GM12872 (cell line): ENCODE measurements around the gene BRK1.

Experiments used
- CTCF ChIP-seq: IDR thresholded peaks from 3 replicates; pipeline ENCODE4 v1.5.1; 2011; ENCODE audit warnings: low read depth, mild to moderate bottlenecking, low read length, moderate library complexity; ENCODE audit not compliant: insufficient read depth

The BRK1 gene

GRCh38 chr3:10115326-10116137, at the start of gene BRK1:
Gene BRK1, plus strand, starts transcription at chr3:10115675. Its CDS starts 27 bp downstream, at chr3:10115702.
- no peak for TF ChIP-seq CTCF

GRCh38 chr3:10074666-10075065, 40.8 kb upstream of the BRK1 start:
- TF ChIP-seq CTCF, result no peak

GRCh38 chr3:10081871-10082270, 33.6 kb upstream of the BRK1 start:
- TF ChIP-seq CTCF, result no peak

- TF ChIP-seq CTCF, result no peak
Measured at GRCh38 chr3:10085738-10086137, 29.7 kb upstream of the BRK1 start.

GRCh38 chr3:10088256-10088655, 27.2 kb upstream of the BRK1 start:
- TF ChIP-seq CTCF, result no peak

- TF ChIP-seq CTCF, result no peak
Measured at GRCh38 chr3:10090179-10090578, 25.3 kb upstream of the BRK1 start.

GRCh38 chr3:10093678-10094077, 21.8 kb upstream of the BRK1 start:
- TF ChIP-seq CTCF, result no peak
